Lower lobe of right lung (tissue), 2 donors: ENCODE results near the gene SPACA4. TPM values are rescaled to one million over a fixed set of nuclear protein-coding genes. Genes with fewer than 3 reads are reported as not detected.

Experiments
- ATAC-seq, 2 donors: fragments of 200-7000 bp; cut with Tn5 transposase; one replicate each; pipeline ENCODE4 v1.9.1; 2020 to 2022; ENCODE audit warnings: mild to moderate bottlenecking in 2 of 2, moderate library complexity in 2 of 2
- DNase-seq: peaks from one replicate; pipeline ENCODE4 v3.0.0-alpha.2; 2020
- H3K27ac ChIP-seq: fragments of 200-600 bp; one replicate; pipeline ENCODE4 v1.8.0; 2022
- H3K27me3 ChIP-seq: fragments of 200-600 bp; one replicate; pipeline ENCODE4 v1.8.0; 2022; ENCODE audit warnings: low read depth
- H3K36me3 ChIP-seq: fragments of 200-600 bp; one replicate; pipeline ENCODE4 v1.8.0; 2022; ENCODE audit warnings: mild to moderate bottlenecking
- H3K4me1 ChIP-seq: fragments of 200-600 bp; one replicate; pipeline ENCODE4 v1.8.0; 2022
- H3K4me3 ChIP-seq: fragments of 200-600 bp; one replicate; pipeline ENCODE4 v1.8.0; 2022; ENCODE audit warnings: mild to moderate bottlenecking
- H3K9me3 ChIP-seq: fragments of 200-600 bp; one replicate; pipeline ENCODE4 v1.8.0; 2022
- CTCF ChIP-seq: fragments of 200-600 bp; IDR thresholded peaks from one replicate; pipeline ENCODE4 v1.8.0; 2022; ENCODE audit warnings: antibody characterized with exemption, mild to moderate bottlenecking
- intact Hi-C: fragments of 100-400 bp; cut with DNase I; formaldehyde crosslinking; loops from one replicate; pipeline ENCODE4 v1.11.0; 2022
- total RNA-seq: library from RNA; stranded (reverse); fragmentation: NEBNext Ultra II Directional; extraction: Animal tissue kit (Norgen Biotek cat#: 25700); gene quantifications from one replicate; pipeline ENCODE4 v1.2.1, GENCODE V29; 2021
- donor health status: DM: no; HTN: yes; CAD: no; lungs with severe emphysema.

Gene SPACA4
- total RNA-seq, 1 donor from 2014 or later: not detected

GRCh38 chr19:48591021-48591420, 15.5 kb upstream of the SPACA4 start:
- no peaks in the 10 kb centered on the region for H3K36me3 ChIP-seq
- ATAC-seq (no peak), DNase-seq (no peak)
- no peak for TF ChIP-seq CTCF
- no peak overlapping the region for H3K4me3 ChIP-seq
- intact Hi-C loops: no loop called here
- no peaks in the 10 kb centered on the region for H3K27me3 ChIP-seq
- no peaks in the 10 kb centered on the region for H3K9me3 ChIP-seq
- H3K27ac ChIP-seq: no peak overlapping the region
- H3K4me1 ChIP-seq: peaks cover 4% of the 10 kb centered on the region

GRCh38 chr19:48595171-48595570, 11.4 kb upstream of the SPACA4 start:
- TF ChIP-seq CTCF: no peak
- Histone ChIP-seq H3K4me3 (no peak overlapping the region), H3K4me1 (no peaks in the 10 kb centered on the region), H3K36me3 (no peaks in the 10 kb centered on the region), H3K27me3 (no peaks in the 10 kb centered on the region), H3K9me3 (no peaks in the 10 kb centered on the region), H3K27ac (no peak overlapping the region)
- DNase-seq (no peak), ATAC-seq (no peak)
- intact Hi-C loops: no loop called here

GRCh38 chr19:48595833-48596232, 10.7 kb upstream of the SPACA4 start:
- Histone ChIP-seq H3K4me3 (no peak overlapping the region), H3K9me3 (no peaks in the 10 kb centered on the region), H3K27me3 (no peaks in the 10 kb centered on the region), H3K36me3 (no peaks in the 10 kb centered on the region), H3K4me1 (no peaks in the 10 kb centered on the region), H3K27ac (no peak overlapping the region)
- ATAC-seq: no peak
- TF ChIP-seq CTCF: no peak
- DNase-seq: no peak
- intact Hi-C loops: no loop called here

GRCh38 chr19:48596237-48596636, 10.3 kb upstream of the SPACA4 start:
- no peak overlapping the region for H3K4me3 ChIP-seq
- H3K36me3 ChIP-seq: no peaks in the 10 kb centered on the region
- TF ChIP-seq CTCF: no peak
- ATAC-seq (no peak), DNase-seq (no peak)
- intact Hi-C loops: no loop called here
- H3K27me3 ChIP-seq: no peaks in the 10 kb centered on the region
- no peaks in the 10 kb centered on the region for H3K9me3 ChIP-seq
- H3K4me1 ChIP-seq: no peaks in the 10 kb centered on the region
- no peak overlapping the region for H3K27ac ChIP-seq

- no peak for DNase-seq
- ATAC-seq: peak in 1 of 2 donors; percentile 9
- no peaks in the 10 kb centered on the region for H3K36me3 ChIP-seq
- H3K9me3 ChIP-seq: no peaks in the 10 kb centered on the region
- intact Hi-C loops: no loop called here
- H3K27ac ChIP-seq: no peak overlapping the region
- H3K27me3 ChIP-seq: no peaks in the 10 kb centered on the region
- no peak for TF ChIP-seq CTCF
- no peaks in the 10 kb centered on the region for H3K4me1 ChIP-seq
- H3K4me3 ChIP-seq: no peak overlapping the region
Measured at GRCh38 chr19:48596679-48597465, 9.7 kb upstream of the SPACA4 start.
